ENCODE data around the gene PRKCSH.

GRCh38 chr19:11461453-11461852 lies 26.0 kb downstream of the PRKCSH start:
- TF ChIP-seq EZH2 (IDR thresholded peaks at IDR 0.05; ENCODE audit: borderline replicate concordance, insufficient read depth, low read depth, low read length, poor library complexity, severe bottlenecking) = no peak
- no peak for TF ChIP-seq CTCF (IDR thresholded peaks at IDR 0.05)
